ENCODE data around the gene ABCG5. TPM values are rescaled to one million over a fixed set of nuclear protein-coding genes. Genes with fewer than 3 reads are reported as not detected.

The ABCG5 gene
- not detected in 2 replicates for total RNA-seq

DNA sequence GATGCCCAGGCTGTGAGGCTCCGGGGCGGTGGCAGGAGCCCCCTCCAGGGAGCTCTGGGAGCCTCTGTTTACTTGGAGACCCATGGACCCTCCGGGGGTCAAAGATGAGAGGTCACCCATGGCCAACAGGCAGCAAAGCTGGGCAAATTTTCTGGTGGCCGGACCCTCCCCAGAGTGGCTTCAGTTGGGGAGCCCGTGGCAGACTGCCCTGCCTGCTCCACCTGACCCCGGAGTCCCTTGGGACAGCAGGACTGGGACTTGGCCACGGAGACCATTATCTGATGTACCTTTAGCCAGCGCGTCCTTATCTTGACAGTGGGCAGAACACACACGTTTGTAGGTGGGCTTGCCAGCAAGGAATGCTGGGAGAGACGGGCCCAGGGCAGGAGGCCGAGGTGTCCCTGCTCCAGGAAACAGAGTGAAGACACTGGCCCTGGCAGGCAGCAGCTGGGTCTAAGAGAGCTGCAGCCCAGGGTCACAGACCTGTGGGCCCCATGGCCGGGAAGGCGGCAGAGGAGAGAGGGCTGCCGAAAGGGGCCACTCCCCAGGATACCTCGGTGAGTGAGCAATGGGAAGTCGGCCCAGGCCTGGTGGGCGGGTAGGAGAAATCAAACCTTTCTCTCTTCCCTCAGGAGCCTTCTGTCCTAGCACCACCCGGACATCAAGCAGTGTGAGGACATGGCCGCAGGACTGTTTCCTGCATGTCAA, at the start of gene ABCG5, which contains the start of gene ABCG8:
Gene ABCG5, minus strand, starts transcription at position 280 of the 708 bp plus-strand sequence. Its CDS starts 160 bp downstream, at position 120.
Gene ABCG8, plus strand, starts transcription at position 412 of the 708 bp plus-strand sequence. Its CDS starts 83 bp downstream, at position 495.

DNA sequence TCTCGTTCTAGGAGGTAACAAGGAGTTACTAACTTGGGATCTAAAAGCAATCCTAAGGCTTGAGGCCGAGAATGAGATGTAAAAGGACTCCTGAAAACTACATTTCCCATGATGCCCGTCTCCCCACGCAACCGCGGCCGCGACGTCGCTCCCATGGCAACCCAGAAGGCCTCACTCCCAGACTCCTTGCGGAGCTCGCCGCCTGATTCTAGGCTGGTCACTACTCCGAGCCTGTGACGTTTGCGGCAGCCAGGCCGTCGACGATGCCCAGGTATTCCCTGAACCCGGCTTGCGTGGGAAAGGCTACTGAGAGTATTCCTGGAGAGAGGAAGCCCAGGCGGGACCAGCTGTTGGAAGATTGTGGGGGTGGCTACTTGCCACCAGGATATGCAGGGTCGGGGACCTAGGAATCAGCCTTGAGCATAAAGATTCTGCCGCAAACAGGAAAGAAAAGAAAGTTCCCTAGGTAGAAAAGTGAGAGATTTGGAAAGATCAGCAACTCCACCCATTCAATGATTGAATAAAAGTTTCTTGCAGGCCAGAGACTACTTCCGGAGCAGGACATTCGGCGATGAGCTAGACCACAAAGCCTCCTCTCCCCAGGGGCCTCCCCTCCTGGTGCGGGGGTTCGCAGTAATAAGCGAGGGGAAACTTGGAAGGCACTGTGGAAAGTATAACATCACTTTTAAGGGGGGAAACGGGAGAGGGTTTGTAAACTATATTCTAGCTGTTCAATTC, 64.6 kb downstream of the ABCG5 start, which contains the start of gene DYNC2LI1:
Gene DYNC2LI1, plus strand, starts transcription at position 164 of the 738 bp plus-strand sequence. Its CDS starts 100 bp downstream, at position 264.

Other genes starting within 250 kb of the ABCG5 start
- gene THADA, start 242.8 kb downstream of the ABCG5 start, total RNA-seq: 22.4 and 25.2 TPM in 2 replicates
- 0.15 and 0.32 TPM in 2 replicates for gene PLEKHH2, start 201.6 kb downstream of the ABCG5 start, total RNA-seq
- 0.97 TPM in 1 of 2 replicates, not detected in the other for gene C1GALT1C1L, start 162.4 kb downstream of the ABCG5 start, total RNA-seq
- gene DYNC2LI1, start 64.8 kb downstream of the ABCG5 start, total RNA-seq: 11.7 and 15.3 TPM in 2 replicates
- not detected in 2 replicates for gene ABCG8, start 132 bp upstream of the ABCG5 start, total RNA-seq
- gene LRPPRC, start 157.2 kb upstream of the ABCG5 start, total RNA-seq: 69.8 and 75.7 TPM in 2 replicates

Data from epithelial cell of umbilical artery (primary cell).